HL-60 (cell line): ENCODE measurements around the gene HES7.

Experiments used
- DNase-seq, 2 experiments: peaks; one replicate each; pipeline ENCODE4 v3.0.0-alpha.2; 2010 to 2020; ENCODE audit warnings: low read depth in 1 of 2, low spot score in 1 of 2
- H3K27ac ChIP-seq: fragments of 250-450 bp; sonication (Bioruptor Pico); replicated peaks from 2 replicates; pipeline ENCODE4 v1.5.1; 2020; ENCODE audit warnings: mild to moderate bottlenecking, moderate library complexity
- H3K27me3 ChIP-seq: fragments of 250-450 bp; sonication (Bioruptor Pico); 2 replicates; pipeline ENCODE4 v1.5.1; 2021; ENCODE audit warnings: mild to moderate bottlenecking, moderate library complexity; ENCODE audit not compliant: insufficient read depth, poor library complexity, severe bottlenecking
- H3K4me3 ChIP-seq: replicated peaks from 2 replicates; pipeline ENCODE4 v1.5.1; 2011; ENCODE audit warnings: mild to moderate bottlenecking, control low read depth, low read length; ENCODE audit not compliant: insufficient read depth
- GABPA ChIP-seq: IDR thresholded peaks from 2 replicates; pipeline ENCODE4 v1.6.1; 2012; ENCODE audit warnings: low read depth
- POLR2AphosphoS5 ChIP-seq: IDR thresholded peaks from 2 replicates; pipeline ENCODE4 v1.6.1; 2012; ENCODE audit warnings: low read depth
- SPI1 ChIP-seq: IDR thresholded peaks from 2 replicates; pipeline ENCODE4 v1.6.1; 2012; ENCODE audit warnings: low read depth, mild to moderate bottlenecking, borderline replicate concordance
- TF ChIP-seq, protein P1 (sequence below): IDR thresholded peaks from 2 replicates; pipeline ENCODE4 v1.6.1; 2012; ENCODE audit warnings: low read depth; ENCODE audit not compliant: insufficient replicate concordance
- TF ChIP-seq, protein P2 (sequence below): IDR thresholded peaks from one replicate; pipeline ENCODE4 v1.5.1; 2011; ENCODE audit warnings: low read length, control low read depth, inconsistent platforms; ENCODE audit not compliant: insufficient read depth

The HES7 gene

DNA sequence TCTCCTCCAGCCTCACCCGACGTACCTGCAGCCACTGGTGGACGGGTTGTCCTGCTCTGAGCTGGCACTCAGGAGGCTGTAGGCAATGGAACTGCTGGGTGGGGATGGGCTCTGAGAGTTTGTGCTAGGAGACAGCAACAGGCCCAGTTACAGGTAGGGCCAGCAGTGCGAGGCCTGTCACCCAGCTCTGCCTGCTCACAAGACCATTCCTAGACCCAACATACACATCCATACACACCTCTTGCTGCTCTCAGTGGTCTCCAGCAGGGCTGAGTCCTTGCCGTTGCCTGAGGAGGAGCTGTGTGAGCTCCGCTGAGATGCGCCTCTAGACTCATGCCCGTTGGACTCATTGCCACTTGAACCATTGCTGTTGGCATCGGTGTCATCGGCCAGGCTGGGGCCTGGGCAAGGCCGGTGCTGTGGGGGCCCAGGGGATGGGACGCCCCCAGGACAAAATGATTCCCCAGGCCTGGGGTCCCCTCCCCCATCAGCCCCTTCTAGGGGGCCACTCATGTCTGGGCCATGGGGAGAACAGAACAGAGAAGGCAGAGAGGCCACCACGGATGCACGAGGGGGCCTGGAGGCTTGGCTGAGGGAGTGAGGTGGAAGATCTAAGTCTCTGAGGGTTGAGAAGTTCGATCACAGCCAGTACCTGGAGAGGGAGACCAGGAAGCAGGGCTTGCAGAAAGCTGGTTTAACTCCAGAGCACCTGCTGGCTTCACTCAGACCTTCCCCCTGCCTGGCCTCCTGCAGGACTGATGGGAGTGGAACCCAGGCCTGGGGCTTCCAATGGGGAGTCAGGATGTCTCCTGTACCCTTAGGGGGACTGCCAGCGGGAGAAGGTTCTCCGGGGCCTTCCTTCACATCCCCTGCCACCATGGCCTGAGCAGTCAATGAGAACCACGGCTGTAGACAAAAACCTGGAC, 26.6 kb upstream of the HES7 start:
- Histone ChIP-seq H3K27ac (no peak overlapping the region), H3K27me3 (no peaks in the 10 kb centered on the region), H3K4me3 (peak overlapping the region; percentile 49)
- no peak for DNase-seq
- TF ChIP-seq SPI1 (no peak), POLR2AphosphoS5 (no peak), GABPA (no peak)
- TF ChIP-seq, protein P1, sequence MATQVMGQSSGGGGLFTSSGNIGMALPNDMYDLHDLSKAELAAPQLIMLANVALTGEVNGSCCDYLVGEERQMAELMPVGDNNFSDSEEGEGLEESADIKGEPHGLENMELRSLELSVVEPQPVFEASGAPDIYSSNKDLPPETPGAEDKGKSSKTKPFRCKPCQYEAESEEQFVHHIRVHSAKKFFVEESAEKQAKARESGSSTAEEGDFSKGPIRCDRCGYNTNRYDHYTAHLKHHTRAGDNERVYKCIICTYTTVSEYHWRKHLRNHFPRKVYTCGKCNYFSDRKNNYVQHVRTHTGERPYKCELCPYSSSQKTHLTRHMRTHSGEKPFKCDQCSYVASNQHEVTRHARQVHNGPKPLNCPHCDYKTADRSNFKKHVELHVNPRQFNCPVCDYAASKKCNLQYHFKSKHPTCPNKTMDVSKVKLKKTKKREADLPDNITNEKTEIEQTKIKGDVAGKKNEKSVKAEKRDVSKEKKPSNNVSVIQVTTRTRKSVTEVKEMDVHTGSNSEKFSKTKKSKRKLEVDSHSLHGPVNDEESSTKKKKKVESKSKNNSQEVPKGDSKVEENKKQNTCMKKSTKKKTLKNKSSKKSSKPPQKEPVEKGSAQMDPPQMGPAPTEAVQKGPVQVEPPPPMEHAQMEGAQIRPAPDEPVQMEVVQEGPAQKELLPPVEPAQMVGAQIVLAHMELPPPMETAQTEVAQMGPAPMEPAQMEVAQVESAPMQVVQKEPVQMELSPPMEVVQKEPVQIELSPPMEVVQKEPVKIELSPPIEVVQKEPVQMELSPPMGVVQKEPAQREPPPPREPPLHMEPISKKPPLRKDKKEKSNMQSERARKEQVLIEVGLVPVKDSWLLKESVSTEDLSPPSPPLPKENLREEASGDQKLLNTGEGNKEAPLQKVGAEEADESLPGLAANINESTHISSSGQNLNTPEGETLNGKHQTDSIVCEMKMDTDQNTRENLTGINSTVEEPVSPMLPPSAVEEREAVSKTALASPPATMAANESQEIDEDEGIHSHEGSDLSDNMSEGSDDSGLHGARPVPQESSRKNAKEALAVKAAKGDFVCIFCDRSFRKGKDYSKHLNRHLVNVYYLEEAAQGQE = no peak
- TF ChIP-seq, protein P2, sequence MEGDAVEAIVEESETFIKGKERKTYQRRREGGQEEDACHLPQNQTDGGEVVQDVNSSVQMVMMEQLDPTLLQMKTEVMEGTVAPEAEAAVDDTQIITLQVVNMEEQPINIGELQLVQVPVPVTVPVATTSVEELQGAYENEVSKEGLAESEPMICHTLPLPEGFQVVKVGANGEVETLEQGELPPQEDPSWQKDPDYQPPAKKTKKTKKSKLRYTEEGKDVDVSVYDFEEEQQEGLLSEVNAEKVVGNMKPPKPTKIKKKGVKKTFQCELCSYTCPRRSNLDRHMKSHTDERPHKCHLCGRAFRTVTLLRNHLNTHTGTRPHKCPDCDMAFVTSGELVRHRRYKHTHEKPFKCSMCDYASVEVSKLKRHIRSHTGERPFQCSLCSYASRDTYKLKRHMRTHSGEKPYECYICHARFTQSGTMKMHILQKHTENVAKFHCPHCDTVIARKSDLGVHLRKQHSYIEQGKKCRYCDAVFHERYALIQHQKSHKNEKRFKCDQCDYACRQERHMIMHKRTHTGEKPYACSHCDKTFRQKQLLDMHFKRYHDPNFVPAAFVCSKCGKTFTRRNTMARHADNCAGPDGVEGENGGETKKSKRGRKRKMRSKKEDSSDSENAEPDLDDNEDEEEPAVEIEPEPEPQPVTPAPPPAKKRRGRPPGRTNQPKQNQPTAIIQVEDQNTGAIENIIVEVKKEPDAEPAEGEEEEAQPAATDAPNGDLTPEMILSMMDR = no peak

DNA sequence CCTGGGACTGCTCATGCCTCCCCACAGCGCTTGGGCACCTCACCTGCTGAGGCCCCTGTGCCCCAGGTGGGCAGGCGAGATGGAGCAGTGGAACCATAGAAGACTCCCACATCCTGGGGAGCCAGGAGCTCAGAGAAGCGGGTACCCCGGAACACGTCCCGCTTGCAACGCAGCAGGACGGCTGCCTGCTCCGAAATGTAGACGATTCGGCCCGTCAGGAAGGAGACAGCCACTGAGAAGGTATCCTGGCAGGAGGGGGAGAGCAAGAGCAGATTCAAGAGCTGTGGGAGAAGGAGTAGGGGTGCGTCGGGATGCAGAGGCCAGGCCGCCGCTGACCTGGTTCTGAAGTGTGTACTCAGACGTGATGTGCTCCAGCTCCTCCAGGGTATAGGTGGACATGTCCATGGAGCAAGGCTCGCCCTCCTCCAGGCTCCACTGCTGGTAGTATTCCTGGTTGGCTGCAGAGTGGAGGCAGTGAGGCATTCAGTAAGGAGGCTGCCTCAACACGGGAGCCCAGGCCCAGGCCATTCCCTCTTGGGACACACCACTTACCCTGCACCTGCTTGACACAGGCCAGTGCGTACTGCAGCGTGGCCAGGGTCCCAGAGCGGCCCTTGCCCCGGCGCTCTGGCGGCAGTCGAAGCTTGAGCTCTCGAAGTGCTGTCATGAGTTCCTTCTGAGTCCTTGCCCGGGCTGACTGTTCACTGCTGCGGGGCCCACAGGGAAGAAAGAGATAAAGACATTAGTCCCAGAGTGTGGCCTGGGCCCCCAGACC, 25.7 kb upstream of the HES7 start:
- Histone ChIP-seq H3K27ac (no peak overlapping the region), H3K27me3 (no peaks in the 10 kb centered on the region), H3K4me3 (no peak overlapping the region)
- TF ChIP-seq, protein P1 = no peak
- TF ChIP-seq, protein P2 = no peak
- no peak for TF ChIP-seq GABPA
- DNase-seq = no peak

DNA sequence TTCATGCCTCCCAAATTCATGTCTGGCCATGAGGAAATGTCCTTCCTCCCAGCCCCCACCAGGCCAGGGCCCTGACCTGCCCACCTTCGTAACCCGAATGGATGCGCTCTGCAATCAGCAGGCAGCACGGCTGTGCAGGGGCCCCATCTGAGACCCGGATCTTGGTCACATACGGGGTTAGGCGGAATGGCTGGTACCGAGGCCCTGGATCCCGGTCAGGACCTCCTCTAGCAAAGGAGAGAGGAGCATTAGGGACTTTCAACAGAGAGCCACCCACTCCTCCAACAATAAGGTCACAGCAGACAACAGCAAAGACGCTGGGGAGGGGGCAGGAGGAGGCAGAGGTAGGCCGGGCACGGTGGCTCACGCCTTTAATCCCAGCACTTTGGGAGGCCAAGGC, 24.7 kb upstream of the HES7 start:
- no peaks in the 10 kb centered on the region for H3K27me3 ChIP-seq
- no peak overlapping the region for H3K27ac ChIP-seq
- TF ChIP-seq, protein P2 = no peak
- no peak for TF ChIP-seq GABPA
- TF ChIP-seq, protein P1 = no peak
- TF ChIP-seq POLR2AphosphoS5 = no peak
- no peak for TF ChIP-seq SPI1
- DNase-seq = no peak
- H3K4me3 ChIP-seq = no peak overlapping the region
